ENCODE measurements around the gene RAB4B.
"Not testable (repeated sequence)": the region's sequence is repeated elsewhere in the genome, so short reads cannot be mapped to it uniquely, and the experiment has no call there.

RAB4B gene

DNA sequence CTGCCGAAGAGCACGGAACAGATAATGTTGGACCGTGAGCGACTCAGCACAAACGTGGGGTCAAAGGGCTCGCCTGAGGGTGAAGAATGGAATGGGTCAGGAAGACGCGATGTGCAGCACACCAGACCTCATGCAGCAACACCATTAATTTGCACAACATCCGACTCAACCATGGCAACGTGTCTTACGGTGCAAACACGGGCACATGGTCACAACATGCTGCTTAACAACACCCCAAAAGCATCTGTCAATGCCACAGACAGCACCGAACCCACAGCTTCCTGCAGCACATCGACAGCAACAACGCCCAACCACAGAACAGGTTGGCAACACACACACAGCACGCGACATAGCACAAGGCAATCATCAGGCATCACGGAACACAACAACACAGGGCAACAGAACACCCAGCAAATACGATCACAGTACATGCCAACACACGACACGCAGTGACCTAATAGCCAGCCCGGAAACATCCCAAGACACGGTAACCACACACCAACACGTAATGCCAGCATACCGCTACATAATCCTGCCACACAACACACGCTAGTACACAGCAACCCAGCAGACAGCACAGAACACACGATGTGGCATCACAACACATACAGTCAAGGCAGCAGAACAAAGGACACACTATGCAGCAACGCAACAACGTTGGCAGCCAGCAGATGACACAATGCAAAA, 48.8 kb downstream of the RAB4B start:
- CTCF ChIA-PET; DNase-seq (ENCODE audit: low spot score); POLR2A ChIA-PET (ENCODE audit: low non-redundant PET): not testable (repeated sequence)

DNA sequence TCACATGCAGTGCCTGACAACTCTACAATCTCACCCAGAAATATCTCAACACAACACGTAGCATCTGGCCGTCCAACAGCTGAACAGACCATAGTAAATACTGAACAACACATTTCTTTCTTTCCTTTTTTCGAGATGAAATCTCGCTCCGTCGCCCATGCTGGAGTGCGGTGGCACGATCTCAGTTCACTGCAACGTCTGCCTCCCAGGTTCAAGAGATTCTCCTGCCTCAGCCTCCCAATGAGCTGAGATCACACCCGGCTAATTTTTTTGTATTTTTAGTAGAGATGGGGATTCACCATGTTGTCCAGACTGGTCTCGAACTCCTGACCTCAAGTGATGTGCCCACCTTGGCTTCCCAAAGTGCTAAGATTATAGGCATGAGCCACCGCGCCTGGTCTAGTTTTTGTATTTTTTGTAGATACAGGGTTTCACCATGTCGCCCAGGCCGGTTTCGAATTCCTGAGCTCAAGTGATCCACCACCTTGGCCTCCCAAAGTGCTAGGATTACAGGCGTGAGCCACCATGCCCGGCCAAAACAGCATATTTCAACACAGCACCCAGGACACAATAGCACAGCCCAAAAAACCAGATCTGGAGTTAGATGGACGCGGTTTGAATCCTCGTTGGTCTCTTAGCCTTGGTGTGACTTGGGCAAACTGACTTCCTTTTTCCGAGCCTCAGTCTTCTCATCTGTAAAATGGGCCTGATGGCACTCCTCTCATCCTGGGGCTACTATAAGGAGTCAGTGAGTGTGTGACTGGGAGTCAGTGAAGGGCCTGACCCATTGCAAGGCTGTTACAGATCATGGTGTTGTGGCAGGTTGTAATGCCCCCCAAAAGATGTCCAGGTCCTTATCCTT, 49.6 kb downstream of the RAB4B start:
- DNase-seq (ENCODE audit: low spot score): no peak
- ChIA-PET CTCF (no interaction called here), POLR2A (ENCODE audit: low non-redundant PET) (no interaction called here)
- TF ChIP-seq, protein P1, sequence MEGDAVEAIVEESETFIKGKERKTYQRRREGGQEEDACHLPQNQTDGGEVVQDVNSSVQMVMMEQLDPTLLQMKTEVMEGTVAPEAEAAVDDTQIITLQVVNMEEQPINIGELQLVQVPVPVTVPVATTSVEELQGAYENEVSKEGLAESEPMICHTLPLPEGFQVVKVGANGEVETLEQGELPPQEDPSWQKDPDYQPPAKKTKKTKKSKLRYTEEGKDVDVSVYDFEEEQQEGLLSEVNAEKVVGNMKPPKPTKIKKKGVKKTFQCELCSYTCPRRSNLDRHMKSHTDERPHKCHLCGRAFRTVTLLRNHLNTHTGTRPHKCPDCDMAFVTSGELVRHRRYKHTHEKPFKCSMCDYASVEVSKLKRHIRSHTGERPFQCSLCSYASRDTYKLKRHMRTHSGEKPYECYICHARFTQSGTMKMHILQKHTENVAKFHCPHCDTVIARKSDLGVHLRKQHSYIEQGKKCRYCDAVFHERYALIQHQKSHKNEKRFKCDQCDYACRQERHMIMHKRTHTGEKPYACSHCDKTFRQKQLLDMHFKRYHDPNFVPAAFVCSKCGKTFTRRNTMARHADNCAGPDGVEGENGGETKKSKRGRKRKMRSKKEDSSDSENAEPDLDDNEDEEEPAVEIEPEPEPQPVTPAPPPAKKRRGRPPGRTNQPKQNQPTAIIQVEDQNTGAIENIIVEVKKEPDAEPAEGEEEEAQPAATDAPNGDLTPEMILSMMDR (conservative IDR thresholded peaks at IDR 0.05; ENCODE audit: low read depth): no peak
- H3K27ac ChIP-seq: no peak overlapping the region; the same call in 1 of the 2 replicates

More for the DNA sequence above, 48.8 kb downstream of the RAB4B start:
- not testable (repeated sequence) for H3K27ac ChIP-seq

DNA sequence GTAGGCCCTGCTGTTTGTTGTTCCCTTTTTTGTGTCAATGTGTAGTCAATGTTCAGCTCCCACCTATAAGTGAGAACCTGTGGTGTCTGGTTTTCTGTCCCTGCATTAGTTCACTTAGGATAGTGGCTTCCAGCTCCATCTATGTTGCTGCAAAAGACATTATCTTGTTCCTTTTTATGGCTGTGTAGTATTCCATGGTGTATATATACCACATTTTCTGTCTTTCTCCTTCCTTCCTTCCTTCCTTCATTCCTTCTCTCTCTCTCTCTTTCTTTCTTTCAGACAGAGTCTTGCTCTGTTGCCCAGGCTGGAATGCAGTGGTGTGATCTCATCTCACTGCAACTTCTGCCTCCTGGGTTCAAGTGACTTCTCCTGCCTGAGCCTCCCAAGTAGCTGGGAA, 51.2 kb downstream of the RAB4B start:
- DNase-seq (ENCODE audit: low spot score): no peak
- POLR2A ChIA-PET (ENCODE audit: low non-redundant PET): no interaction called here
- TF ChIP-seq, protein P1 (conservative IDR thresholded peaks at IDR 0.05; ENCODE audit: low read depth): no peak
- no peak overlapping the region for H3K27ac ChIP-seq
- CTCF ChIA-PET: no interaction called here

DNA sequence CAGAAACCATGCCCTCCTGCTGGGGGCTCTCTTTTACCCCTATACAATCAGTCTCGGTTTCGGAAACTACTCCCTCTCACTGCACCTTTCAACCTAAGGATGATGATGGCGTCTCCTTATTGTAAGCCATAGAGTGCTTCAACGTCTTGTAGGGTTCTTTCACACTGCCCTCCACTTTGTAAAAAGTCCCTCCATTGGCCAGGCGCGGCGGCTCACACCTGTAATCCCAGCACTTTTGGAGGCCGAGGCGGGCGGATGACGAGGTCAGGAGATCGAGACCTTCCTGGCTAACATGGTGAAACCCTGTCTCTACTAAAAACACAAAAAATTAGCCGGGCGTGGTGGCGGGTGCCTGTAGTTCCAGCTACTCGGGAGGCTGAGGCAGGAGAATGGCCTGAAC, 52.7 kb downstream of the RAB4B start:
- CTCF ChIA-PET; DNase-seq (ENCODE audit: low spot score); POLR2A ChIA-PET (ENCODE audit: low non-redundant PET): not testable (repeated sequence)
- peak overlapping the region; percentile 84 for H3K27ac ChIP-seq

DNA sequence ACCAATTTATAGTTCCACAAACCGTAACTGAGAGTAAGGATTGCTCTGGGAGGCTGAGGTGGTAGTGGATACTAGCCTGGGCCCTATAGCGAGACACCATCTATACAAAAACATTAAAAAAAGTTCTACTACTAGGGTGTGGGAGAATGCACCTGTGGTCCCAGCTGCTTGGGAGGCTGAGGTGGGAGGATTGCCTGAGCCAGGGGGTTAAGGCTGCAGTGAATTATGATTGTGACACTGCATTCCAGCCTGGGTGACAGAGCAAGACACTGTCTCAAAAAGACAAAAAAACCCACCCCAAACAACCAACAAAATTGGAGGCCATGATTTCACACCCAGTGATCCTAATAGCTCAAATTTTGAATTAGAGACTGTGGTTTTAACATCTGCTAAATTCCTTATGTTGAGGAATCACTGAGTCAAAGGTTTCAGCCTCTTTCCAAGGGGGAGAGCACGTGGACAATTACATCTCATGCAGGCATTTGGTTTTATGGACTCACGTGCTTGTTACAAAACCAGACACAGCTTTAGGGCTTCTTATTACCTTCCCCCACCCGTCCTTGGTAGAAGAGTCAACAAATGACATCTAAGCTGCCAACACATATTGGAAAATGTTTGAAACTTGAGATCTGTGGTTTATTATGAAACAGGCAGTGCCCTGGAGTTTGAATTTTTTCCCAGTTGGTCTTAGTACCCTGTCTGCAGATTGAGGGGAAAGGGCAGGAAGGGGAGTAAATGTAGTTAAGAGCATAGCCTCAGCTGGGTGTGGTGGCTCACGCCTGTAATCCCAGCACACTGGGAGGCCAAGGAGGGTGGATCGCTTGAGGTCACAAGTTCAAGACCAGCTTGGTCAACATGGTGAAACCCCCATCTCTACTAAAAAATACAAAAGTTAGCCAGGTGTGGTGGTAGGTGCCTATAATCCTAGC, 53.7 kb downstream of the RAB4B start:
- DNase-seq (ENCODE audit: low spot score): peak; percentile 74
- H3K27ac ChIP-seq: peak overlapping the region; percentile 84

DNA sequence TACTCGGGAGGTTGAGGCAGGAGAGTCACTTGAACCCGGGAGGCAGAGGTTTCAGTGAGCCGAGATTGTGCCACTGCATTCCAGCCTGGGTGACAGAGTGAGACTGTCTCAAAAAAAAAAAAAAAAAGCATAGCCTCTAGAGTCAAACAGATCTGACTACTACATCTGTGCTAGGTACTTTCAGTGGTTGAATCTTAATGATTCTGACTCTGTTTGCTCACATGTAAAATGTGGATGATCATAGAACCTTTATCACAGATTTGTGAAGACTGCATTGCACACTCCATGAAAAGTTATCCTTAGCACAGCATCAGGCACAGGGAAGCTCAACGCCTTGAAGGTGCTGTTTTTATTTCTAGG, 54.4 kb downstream of the RAB4B start:
- DNase-seq (ENCODE audit: low spot score); POLR2A ChIA-PET (ENCODE audit: low non-redundant PET): not testable (repeated sequence)
- CTCF ChIA-PET: interaction anchor here (0.6 to 1.1 kb wide), 3 partner anchors 12 to 326 kb away, joined by 4 to 6 read pairs (median 4); no protein-coding TSS in a partner anchor

More for the DNA sequence above, 53.7 kb downstream of the RAB4B start:
- TF ChIP-seq, protein P1 (conservative IDR thresholded peaks at IDR 0.05; ENCODE audit: low read depth): no peak
- POLR2A ChIA-PET (ENCODE audit: low non-redundant PET): no interaction called here
- CTCF ChIA-PET: interaction anchor here (0.6 to 1.1 kb wide), 4 partner anchors 11 to 327 kb away, joined by 4 to 6 read pairs (median 4); no protein-coding TSS in a partner anchor

DNA sequence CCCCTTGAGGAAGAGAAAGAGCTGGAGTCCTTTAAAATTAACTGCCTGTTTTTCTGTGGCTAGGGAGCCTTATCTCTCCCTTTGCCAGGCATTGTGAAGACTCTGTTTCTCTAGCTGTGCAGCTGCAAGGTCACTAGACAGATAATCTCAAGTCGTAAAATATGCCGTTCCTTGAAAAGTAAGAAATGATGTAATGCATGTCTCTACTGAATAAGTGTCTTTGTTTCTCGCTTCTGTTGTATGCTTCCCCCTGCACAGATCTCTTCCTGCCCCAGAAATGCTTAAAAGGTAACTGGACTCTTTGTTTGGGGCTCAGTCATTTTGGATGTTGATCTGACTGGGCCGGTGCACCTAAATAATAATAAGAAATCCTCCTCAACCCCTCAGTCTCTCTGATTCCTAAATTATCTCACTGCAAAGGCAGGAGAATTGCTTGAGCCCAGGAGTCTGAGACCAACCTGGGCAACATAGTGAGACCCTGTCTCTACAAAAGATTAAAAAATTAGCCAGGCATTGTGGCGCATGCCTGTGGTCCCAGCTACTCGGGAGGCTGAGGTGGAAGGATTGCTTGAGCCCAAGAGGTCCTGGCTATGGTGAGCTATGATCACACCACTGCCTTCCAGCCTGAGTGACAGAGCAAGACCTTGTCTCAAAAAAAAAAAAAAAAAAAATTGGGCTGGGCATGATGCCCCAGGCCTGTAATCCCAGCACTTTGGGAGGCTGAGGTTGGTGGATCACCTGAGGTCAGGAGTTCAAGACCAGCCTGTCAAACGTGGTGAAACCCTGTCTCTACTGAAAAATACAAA, 55.9 kb downstream of the RAB4B start:
- CTCF ChIA-PET: interaction anchor here (0.6 to 0.7 kb wide), 2 partner anchors 40 to 137 kb away, joined by 3 read pairs; no protein-coding TSS in a partner anchor
- H3K27ac ChIP-seq; POLR2A ChIA-PET (ENCODE audit: low non-redundant PET); DNase-seq (ENCODE audit: low spot score): not testable (repeated sequence)

More for the DNA sequence above, 54.4 kb downstream of the RAB4B start:
- H3K27ac ChIP-seq: peak overlapping the region; percentile 84

Data from RWPE1 (cell line).